Suppressor macrophage (primary cell): ENCODE data around the gene TGFB1.

Experiments used
- DNase-seq, 4 experiments: peaks; one replicate each; pipeline ENCODE4 v3.0.0-alpha.2; 2020 to 2022

TGFB1 gene

DNA sequence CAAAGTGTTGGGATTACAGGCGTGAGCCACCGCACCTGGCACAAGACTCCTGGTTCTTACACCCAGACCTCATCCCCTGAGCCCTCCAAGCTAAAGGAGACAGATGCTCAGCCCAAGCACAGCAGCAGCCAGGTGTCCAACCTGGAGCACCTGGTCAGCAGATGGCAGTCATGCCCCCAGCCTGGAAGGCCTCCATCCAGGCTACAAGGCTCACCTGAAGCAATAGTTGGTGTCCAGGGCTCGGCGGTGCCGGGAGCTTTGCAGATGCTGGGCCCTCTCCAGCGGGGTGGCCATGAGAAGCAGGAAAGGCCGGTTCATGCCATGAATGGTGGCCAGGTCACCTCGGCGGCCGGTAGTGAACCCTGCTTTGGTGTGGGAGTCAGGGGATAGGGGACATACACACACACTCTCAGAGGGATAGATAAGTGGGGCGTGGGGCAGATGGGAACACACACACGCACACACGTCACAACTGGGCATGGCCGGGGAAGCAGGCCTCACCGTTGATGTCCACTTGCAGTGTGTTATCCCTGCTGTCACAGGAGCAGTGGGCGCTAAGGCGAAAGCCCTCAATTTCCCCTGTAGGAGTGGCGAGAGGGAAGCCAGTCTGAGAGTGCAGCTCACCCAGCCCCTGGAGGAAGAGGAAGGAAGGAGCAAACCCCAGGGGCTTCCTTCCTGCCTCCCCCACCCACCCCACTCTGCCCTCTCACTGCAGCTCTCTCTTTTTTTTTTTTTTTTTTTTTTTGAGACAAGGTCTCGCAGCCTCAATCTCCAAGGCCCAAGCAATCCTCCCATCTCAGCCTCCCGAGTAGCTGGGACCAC lies 11.8 kb downstream of the TGFB1 start:
- DNase-seq: peak in 3 of 4 experiments; percentile 56 to 57 (median 56)

GRCh38 chr19:41339936-41340335 lies 13.8 kb downstream of the TGFB1 start:
- DNase-seq: no peak

- DNase-seq: no peak
These were observed 18.3 kb downstream of the TGFB1 start for GRCh38 chr19:41335467-41335866.

DNA sequence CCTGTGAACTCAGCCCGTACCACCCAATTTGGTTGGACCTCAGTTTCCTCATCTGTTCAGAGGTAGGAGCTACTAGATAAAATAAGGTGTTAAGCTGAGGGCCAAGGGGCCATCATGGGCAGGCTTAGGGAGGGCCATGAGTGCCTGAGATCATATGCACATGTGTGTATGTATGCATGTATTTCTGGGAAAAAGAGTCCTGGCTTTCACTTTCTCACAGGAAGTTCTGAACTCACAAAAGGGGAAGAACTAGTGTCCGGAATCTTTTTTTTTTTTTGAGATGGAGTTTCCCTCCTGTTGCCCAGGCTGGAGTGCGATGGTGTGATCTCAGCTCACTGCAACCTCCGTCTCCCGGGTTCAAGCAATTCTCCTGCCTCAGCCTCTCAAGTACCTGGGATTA lies 18.9 kb downstream of the TGFB1 start:
- DNase-seq: peak; percentile 53 to 90 (median 76)

- DNase-seq: no peak
These were observed 21.3 kb downstream of the TGFB1 start for GRCh38 chr19:41332468-41332867.

DNA sequence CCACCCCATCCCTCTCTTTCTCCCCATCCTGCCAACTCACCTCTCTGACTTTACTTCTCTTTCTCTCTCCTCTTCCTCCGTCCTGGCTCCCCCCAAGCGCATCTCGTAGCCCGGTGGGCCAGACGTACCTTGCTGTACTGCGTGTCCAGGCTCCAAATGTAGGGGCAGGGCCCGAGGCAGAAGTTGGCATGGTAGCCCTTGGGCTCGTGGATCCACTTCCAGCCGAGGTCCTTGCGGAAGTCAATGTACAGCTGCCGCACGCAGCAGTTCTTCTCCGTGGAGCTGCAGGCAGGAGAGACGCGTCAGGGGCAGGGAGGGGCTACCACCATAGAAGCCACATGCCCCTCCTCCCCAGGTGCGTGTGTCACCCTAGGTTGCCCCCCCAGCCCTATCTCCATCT lies 21.7 kb downstream of the TGFB1 start:
- no peak for DNase-seq

GRCh38 chr19:41330946-41331678 lies 22.6 kb downstream of the TGFB1 start:
- DNase-seq: no peak

DNA sequence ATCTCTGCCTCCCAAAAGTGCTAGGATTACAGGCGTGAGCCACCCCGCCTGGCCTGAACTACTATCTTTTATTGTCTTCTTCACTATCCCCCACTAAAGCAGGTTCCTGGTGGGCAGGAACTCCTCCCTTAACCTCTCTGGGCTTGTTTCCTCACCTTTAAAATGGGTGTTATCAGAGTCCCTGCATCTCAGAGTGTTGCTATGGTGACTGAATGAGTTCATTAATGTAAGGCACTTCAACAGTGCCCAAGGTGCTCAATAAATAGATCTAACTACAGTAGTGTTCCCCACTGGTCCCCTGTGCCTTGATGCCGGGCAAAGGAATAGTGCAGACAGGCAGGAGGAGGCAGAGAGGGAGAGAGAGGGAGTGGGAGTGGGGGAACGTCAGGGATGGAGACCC lies 23.2 kb downstream of the TGFB1 start:
- no peak for DNase-seq

DNA sequence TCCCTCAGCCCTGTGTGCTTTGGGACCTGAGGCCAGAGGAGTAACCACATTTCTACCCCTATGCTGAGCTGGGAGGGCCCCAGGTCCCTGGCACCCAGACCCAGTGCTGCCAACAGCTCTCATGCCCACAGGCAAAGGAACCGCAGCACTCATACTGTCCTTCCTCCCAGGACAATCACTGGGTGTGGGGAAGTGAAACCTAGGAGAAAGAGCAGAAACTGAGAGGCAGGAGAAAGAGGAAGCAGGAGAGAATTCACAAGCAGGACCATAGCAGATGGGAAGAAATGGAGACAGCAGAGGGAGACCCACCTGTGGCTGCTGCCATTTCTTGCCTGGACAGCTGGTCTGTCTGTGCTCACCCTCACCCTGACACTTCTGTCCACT lies 24.9 kb downstream of the TGFB1 start:
- peak; percentile 83 to 93 (median 90) for DNase-seq

- DNase-seq: peak in 3 of 4 experiments; percentile 60 to 71 (median 67)
These were observed 25.4 kb downstream of the TGFB1 start for GRCh38 chr19:41328157-41328841.

DNA sequence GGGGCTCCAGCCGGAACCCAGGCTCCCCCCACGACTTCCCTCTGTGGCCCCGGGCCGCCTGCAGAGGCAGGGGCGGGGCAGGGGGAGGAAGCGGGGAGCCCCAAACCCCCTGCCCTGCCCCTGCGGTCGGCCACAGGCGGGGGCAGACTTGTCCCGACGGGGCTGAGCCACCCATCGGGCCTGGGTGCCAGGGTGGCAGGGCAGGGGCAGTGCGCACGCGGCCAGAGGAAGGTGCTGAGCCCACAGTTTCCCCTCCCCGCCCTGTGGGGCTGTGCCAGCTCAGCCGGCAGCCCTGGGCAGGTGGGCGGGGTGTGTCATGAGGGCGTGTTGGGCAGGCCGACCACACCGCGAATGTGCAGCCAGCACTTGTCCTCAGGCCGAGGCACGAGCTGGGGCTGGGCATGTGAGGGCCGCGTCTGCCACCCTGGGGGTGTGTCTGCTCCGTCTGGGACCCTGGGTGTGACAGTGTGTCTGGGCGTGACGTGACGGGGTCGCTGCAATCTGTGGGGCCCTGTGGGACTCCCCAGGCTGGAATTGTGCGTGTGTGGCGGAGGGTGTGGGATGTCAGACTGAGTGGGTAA lies 26.1 kb downstream of the TGFB1 start:
- peak; percentile 95 to 98 (median 97) for DNase-seq

DNA sequence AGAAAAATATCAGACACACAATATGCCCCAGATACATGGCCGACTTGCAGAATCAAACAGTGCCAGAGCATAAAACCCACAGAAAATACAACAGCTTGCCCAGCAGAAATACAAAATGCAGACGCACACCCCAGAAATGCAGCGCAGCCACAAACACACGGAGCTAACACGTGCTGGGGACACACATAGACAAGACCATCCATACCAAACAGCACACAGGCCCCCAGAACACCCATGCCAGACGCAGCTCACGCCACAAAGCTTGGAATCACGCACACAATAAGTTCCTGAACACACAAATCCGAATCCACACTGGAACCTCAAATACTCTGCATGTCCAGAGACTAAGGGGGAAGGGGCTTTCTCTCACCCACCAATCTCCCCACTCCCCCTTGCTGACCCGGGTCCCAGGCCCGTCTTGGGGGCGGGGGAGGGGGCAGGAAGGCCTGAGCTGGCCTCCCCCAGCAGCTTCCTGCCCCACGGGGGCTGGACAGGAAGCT lies 26.6 kb downstream of the TGFB1 start:
- DNase-seq: peak; percentile 66 to 69 (median 68)

- DNase-seq: peak; percentile 42 to 68 (median 62)
These were observed 27.6 kb downstream of the TGFB1 start for GRCh38 chr19:41325947-41326706.

DNA sequence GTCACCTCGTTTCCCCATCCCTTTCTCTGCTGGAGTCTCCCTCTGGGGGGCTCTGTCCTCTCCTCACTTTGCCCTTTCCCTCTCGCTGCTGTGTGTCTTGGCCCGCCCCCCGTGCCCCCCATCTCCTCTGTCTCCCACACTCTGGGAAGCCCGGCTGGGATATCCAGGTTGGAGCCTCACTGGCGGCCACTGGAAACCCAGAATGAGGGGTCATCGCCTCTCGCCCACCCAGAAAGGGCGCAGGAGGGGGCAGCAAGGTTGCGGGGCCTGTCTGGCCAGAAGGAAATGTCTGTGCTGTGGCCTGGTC lies 28.1 kb downstream of the TGFB1 start:
- DNase-seq: no peak

- DNase-seq: peak; percentile 47 to 72 (median 48)
These were observed 28.6 kb downstream of the TGFB1 start for GRCh38 chr19:41324921-41325639.

GRCh38 chr19:41324231-41324702 lies 29.5 kb downstream of the TGFB1 start:
- DNase-seq: peak; percentile 49 to 80 (median 76)

GRCh38 chr19:41323430-41324125 lies 30.1 kb downstream of the TGFB1 start:
- peak; percentile 65 to 87 (median 78) for DNase-seq

GRCh38 chr19:41323023-41323422 lies 30.7 kb downstream of the TGFB1 start:
- DNase-seq: no peak

DNA sequence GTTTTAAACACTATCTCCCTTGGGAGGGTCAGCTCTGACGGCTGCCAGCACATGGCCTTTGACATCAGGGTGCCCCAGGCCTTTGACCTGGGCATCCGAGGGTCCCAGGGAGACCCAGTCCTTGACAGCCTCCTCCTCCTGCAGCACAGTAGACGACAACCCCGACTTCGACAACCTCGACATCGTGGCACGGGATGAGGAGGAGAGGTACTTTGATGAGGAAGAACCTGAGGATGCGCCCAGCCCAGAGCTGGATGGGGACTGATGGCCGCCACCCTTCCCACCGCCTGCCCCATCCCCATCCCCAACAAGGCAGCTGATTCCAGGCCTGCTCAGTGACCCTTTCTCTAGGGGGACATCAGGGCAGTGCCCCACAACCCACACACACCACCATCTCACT lies 31.3 kb downstream of the TGFB1 start:
- no peak for DNase-seq

GRCh38 chr19:41321600-41322270 lies 32.0 kb downstream of the TGFB1 start:
- DNase-seq: peak; percentile 57 to 69 (median 66)
